HG03457 (cell line): ENCODE results near the gene MSTN.

Experiments
- ATAC-seq: cut with Tn5 transposase; IDR thresholded peaks from one replicate; pipeline ENCODE4 v1.9.1; 2021; ENCODE audit warnings: moderate number of reproducible peaks; ENCODE audit not compliant: unreplicated experiment

Gene MSTN

DNA sequence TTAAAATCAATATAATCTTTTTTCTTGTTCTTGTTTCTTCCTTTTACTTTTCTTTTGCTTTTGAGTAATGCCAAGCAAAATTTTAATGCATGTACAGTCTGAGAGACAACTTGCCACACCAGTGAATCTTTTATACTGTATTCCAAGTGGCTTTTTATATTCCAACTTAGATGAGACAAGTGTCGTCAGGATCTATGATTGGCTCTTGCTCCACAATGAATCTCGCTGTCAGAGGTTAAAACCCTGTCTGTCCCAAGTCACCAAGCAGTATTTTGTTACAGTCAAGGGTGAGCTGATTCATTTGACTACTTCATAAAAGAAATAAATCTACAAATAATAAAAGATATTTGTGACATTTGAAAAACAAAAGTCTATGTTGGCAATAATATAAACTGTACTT is at the start of gene MSTN:
Gene MSTN, minus strand, starts transcription at position 129 of the 400 bp plus-strand sequence. CDS start 133 bp downstream, outside the sequence.
- ATAC-seq: no peak

DNA sequence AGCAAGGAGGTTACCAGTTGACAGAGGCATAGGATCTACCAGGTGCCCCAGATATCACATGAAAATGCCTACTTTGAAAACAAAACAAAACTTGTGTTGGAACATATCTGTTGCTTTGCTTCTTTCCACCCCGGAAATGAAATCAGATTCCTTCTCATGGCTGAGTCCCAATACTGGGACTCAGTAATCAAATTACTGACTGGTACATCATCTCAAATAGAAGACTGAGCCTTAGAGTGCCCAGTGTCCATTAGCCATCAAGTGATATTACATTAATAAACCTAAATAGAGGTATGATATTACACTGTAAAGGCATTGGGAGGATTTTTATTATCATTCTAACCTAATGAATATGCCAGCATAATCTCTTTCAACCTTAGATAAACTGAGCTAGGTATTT is 48.6 kb upstream of the MSTN start:
- no peak for ATAC-seq

DNA sequence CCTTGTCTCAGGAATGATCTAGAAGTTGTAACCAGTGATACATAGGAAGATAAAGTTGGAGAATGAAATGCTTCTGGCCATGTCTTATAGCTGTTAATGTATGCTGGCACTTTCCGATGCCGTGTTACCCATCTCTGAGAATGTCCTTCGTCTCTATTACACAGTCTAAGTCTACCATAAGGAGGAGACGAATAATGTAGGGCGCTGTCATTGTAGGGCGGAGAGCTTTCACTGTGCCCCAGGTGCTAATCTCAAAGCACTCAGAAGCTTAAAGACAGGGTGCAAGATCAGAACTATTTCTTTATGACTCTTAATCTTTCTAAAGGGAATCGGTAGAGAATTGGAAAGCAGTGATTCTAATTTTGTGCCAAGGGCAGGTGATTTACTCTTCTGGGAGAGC is 48.2 kb upstream of the MSTN start:
- ATAC-seq: no peak

DNA sequence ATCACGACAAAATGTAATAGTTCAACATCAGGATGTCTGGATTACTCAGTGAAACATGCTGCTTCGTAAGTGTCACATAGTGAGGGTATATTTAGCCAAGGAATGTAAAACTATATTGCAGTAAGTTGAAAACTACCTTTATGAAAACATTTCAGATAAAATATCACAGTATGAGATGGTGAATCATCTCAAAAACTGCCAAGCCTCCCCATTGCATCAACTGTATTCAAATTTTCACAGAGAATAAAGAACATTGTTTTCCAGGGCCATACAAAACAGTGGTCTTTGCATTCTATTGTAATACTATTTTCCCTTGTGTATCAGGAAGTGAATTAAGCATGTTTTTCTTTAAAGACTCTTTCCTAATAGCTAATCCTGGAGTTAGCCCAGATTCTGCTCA is 47.6 kb upstream of the MSTN start:
- ATAC-seq: no peak

DNA sequence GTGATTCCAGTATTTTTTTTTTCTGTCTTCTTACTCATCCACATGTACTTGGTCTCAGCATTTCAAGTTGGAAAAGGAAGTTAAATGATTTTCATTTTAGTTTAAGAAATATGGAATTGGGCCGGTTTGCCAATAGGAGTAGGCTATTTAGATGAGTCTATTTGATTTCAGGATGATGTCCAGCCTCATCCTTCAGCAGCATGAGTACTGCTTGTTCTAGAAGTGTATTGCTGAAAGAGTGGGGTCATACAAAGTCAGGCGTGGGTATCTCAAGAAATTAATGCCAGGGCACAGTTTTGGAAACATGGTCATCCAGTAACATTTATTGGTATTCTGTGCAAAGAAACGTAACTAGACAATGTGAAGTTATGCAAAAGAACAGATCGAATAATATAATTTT is 44.9 kb upstream of the MSTN start:
- ATAC-seq: no peak

DNA sequence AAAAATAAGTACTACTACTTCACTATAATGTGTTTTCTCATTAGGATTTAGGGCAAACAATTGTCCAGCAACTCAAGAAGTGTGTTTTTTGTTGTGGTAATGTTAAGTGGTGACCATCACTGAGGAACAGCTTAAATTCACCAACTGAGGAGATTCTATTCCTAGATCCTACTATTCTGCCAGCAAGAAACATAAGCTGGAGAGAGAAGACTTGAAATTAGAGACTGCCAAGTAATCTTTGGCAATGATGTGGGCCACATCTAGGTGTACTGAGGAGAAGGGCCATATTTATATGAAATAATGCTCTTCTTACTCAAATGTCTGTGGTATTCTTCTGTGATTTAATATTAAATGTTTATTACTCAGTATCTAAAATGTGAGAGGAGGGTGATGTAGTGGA is 44.3 kb upstream of the MSTN start:
- no peak for ATAC-seq

DNA sequence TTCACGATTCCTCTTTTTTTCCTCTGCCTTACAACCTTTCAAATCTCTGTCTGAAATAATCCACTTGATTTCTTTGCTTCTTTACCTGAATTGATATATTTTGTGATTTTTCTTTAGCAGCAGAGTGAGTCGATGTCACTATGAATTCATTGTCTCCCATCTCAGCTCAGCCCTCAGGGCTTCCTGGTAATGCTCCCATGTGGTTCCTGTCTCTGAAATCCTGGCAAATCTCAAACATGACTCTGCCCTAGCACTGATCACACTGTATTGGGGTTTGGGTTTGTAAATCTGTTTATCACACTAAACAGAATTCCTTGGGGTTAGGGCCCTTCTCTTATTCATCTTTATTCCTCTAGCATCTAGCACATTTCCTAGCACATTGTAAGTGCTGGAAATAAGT is 43.0 kb upstream of the MSTN start:
- ATAC-seq: no peak

DNA sequence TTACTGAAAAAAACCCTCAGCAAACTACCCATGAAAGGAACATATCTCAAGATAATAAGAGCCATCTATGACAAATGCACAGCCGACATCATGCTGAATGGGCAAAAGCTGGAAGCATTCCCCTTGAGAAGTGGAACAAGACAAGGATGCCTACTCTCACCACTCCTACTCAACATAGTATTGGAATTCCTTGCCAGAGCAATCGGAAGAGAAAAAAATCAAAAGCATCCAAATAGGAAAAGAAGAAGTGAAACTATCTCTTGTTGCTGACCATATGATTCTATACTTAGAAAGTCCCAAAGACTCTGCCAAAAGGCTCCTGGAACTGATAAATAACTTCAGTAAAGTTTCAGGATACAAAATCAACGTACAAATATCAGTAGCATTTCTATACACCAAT is 40.6 kb upstream of the MSTN start:
- ATAC-seq: no peak

DNA sequence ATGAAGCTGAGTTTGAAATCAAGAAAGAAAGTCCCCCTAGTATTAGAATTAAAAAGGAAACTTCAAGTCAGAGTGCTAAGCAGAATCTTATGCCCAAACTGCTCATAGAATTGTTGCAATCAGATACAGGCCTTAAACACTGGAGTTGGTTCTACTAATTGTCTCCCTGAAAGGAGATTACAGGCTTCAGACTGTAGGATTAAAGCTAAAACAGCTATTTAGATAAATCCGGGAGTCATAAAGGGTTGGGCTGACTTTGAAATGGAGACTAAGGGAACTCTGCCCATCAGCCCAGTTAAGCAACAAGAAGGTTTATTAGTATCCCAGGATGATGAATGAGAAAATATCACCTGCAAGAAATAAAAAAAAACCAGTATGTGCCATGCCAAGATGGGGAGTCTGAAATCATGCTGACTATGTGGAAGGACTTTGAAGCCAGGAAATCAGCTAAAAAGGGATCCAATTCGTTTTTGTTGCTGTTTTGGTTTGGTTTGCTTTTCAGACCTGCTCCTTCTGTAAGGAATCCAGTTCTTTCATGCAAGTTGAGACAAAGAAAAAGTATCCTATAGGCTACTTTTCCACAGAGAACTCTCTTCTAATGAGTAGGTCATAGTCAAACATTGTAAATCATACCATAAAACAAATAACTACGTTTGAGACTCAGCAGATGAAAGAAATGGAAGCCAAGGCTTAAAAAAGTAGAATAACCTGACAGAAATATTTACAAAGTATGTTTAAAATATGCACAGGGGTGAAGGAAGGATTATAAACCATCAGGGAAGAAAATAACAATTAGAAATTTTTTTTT is 37.6 kb upstream of the MSTN start:
- no peak for ATAC-seq

DNA sequence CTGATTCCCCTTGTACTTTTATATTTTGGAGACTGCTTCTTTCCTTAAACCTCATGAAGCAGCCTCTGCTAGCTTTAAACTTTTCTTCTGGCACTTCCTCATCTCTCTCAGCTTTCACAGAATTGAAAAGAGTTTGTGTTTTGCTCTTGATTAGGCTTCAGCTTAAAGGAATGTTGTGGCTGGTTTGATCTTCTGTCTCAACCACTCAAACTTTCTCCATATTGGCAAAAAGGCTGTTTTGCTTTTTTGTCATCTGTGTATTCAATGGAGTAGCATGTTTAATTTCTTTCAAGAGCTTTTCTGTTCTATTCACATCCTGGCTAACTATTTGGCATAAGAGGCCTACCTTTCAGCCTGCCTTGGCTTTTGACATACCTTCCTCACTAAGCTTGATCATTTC is 36.3 kb upstream of the MSTN start:
- no peak for ATAC-seq

DNA sequence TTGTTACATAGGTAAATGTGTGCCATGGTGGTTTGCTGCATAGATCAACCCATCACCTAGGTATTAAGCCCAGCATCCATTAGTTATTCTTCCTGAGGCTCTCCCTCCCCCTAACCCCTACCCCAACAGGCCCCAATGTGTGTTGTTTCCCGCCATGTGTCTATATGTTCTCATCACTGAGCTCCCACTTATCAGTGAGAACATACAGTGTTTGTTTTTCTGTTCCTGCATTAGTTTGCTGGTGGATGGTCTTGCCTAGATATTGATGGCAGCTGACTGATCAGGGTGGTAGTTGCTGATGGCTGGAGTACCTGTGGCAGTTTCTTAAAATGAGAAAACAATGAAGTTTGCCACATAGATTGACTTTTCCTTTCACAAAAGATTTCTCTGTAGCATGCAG is 34.6 kb upstream of the MSTN start:
- no peak for ATAC-seq

DNA sequence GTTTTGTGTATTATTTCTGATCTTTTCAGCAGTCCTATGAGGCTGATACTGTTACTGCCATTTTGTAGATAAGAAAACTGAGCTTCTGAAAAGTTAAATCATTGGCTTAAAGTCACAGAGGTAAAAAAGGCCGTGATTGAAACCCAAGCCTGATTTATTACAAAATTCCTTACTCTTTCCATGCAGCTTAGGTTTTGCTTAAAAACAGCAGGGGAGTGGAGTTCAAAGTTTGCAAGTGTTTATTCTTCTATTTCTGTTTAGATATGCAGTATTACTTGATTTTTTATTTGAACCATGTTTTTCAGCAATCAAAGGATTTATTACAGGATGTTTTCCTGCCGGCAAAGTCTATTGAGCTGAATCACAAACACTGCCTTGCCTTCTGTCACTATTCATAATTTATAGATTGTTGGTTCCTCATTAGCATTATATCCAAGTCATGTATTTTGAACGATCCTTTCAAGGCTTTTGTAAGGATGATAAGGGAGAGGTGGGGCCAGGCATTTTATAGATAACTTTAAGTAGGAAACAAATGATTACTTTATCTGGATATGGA is 31.9 kb upstream of the MSTN start:
- no peak for ATAC-seq

DNA sequence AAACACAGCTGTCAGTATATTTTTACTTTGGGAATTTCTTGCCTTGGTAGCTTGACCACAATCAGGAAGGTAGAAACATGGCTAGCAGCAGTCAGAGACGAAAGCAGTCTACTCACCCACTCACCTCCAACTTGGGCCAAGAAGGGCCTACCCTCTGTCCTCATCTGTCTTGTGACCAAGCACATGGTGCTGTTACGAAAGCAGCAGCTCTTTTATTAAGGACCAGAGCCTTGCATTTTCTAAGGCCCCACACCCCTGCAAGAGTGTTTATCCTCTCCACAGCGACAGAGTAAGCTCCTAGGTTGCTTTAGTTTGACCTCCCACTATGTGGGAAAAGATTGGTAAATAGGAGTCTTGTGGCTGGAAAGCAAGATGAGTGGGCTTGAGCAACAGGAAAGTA is 31.3 kb upstream of the MSTN start:
- no peak for ATAC-seq

DNA sequence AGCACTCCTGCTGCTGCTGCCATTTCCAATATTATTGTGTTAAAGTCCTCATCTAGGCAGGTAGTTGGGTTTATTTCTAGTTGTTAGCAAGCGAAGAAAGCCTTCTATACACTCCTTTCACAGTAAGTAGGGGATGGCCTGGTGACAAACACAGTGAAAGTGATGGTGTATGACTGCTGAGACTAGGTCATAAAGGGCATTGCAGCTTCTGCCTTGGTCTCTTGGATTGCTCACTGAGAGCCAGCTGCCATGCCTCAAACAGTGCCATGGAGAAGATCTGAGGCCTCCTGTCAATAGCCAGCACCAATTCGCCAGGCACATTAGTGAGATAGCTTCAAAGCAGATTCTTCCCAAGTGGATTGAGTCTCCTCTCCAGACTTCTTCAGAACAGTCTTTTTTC is 27.6 kb upstream of the MSTN start:
- ATAC-seq: no peak

DNA sequence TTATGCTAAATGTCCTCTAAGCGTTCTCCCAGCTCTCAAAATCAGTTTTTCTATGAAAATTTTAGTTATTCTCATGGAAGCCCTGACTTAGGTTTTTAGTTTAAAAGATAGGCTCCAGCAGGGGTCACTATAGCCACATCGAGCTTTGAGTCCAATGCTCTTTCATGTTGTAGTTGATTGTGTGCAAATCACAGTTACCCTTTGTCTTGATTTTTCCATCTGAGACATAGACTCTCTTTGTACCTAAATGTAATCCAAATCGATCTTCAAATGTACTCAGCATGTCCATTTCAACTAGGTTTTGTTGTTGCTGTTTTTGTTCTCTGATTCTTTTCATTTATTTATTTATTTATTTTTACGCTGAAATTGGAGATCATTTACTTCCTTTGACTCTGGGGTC is 26.4 kb upstream of the MSTN start:
- ATAC-seq: no peak

DNA sequence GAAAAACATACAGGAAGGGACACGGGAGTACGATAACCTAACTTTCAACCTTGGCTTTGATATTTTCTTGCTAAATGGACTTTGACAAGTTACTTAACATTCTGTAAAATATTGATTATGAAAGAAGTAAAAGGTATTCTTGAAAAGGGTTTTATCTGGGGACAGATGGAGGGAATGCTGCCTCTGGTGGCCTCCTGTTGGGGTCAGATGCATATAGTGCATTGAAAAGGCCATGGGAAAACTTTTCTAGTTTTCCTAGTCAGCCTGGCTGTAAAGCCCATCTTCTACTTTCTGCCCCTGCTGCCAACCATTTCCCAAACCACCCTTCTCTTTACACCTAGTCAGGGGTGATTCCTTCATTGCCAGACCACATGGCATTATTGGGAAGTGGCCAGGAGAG is 22.2 kb upstream of the MSTN start:
- no peak for ATAC-seq

DNA sequence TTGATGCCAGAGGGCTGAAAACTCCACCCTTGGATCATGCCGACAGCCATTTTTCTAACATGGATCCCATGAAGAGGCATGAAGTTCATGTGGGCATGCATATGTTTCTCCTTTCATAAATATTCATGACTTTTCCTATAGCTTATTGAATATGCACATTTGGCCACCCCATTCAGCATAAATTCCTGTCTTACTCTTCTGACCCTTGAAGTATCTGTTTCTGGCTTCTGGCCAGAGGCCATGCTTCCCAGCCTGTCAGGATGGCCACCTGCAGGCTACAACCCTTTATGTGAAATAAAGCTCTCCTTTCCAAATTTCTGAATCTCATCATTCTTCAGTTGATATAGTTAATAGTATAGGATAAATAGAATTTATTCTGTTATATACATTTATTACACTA is 19.6 kb upstream of the MSTN start:
- no peak for ATAC-seq

DNA sequence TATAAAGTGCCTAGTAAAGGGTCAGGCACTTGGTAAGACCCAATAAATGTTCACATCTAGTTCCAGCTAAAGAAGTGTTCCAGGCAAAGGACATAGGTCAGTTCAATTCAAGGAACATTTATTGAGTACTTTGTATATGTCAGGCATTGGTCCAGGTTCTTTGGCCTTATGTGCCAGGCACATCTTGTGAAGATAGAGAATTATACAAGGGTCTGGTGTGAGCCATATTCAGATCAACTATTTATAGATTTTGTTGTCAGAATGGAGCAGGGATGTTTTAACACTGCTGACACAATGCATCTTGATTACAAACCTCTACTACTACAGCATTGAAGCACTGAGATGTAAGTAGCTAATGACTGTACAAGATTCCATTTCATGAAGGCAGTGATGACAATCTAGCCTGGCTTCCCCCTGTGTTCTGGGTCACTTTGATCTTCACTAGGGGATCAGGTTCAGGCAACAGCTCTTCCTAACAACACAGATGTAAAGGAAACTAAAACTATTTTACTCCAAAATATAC is 18.1 kb upstream of the MSTN start:
- ATAC-seq: no peak

DNA sequence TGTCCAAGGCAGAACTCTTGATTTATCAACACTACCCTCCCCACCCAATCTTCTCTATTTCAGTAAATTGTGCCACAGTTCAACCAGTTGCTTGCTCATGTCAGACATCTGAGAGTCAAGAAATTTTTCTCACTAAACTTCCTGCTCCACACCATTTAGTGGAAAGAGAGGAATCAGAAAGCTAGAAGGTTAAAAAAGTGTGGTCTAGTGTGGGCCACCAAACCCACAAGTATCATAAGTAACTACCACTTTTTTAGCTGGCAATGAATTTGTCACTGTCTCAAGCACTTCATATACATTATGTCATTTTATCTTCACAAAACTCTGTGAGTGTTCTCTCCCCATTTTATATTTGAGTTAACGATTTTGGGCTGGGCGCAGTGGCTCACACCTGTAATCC is 16.6 kb upstream of the MSTN start:
- no peak for ATAC-seq

DNA sequence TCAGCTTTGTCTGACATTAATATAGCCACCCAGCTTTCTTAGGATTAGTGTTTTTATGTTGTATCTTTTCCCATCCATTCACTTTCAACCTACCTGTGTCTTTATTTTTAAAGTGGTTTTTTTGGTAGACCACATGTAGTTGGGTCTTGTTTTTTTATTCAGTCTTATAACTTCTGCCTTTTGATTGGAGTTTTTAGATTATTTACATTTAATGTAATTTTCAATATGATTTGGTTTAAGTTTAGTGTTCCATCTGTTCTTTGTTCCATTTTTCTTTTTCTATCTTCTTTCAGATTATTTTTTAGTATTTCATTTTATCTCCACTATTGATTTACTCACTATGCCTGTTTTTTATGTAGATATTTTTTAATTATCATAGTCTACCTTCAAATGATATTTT is 13.1 kb upstream of the MSTN start:
- ATAC-seq: no peak

DNA sequence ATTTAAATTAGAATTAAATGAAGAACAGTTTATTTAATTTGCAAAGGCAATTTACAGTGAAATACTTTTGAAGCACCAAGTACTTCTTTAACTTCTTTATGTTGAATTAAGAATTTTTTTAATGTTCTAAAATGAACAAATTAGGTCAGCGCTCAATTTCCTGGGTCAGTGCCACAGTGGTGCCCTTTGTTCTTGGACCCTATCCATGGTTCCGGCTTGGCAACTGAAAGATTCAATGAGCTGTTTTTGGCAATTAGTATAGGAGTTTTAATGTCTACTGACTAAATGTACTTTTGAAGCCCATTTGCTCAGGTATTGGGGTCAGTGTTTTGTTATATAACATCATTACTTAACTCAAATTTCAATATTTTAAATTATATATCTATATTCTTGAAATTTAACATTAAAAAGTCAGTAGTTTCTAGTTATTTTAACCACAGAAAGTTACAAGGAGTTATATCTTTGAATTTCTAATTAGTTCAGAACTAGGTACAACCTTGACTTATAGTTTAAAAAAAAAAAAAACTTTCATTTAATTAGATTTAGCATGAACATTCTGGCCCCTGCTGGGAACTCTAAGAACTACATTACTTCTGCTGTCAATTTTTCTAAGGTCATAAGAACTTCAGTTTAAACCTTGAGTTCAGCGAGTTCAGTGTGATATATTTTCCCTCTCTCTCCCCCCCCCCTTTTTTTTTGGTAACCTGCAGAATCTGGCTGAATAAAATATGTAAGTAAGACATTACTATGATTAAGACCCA is 7.6 kb upstream of the MSTN start:
- no peak for ATAC-seq

DNA sequence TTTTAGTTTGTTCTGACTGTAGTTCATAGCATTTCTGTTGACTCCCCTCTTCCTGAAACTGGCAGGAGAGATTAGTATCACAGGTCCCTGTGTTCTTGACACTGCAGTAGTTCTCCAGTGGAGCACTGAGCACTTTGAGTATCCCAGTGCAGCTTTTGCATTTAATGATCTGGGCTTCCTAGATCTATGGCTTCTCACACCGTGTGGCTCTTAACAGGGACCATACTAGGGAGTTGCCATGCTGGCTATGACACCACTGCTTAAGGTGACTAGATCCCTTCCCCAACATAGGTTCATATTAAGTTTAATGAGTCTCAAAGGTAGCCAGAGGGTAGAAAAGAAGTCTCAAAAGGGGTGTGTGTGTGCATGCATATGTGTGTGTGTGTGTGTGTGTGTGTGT is 6.2 kb upstream of the MSTN start:
- ATAC-seq: no peak
